CD4-positive, alpha-beta T cell treated with Interleukin-10 for 1 hour (primary cell): ENCODE data around the gene SYTL4.

Source experiments
- DNase-seq: peaks from one replicate; pipeline ENCODE4 v3.0.0-alpha.2; 2020

The SYTL4 gene

GRCh38 chrX:100647095-100647494 is 84.8 kb downstream of the SYTL4 start:
- DNase-seq: no peak

DNA sequence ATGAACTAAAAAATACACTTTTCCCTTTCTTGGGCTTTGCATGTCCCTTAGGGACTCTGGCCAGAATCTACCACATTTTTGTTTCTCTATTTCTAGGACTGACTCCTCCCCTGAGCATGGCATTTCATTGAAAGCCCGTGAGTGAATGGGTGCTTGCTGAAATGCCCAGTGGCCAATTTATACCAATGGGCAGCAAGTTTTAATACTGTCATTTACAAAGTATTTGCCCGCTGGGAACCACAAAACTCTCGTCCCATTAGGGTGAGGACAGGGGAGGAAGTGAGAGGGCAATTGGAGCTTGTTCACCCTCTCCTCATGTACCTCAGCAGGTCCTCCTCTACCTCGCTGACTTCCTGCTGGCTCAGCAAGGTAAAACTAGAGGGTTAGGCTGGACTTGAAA is 86.8 kb downstream of the SYTL4 start:
- no peak for DNase-seq

DNA sequence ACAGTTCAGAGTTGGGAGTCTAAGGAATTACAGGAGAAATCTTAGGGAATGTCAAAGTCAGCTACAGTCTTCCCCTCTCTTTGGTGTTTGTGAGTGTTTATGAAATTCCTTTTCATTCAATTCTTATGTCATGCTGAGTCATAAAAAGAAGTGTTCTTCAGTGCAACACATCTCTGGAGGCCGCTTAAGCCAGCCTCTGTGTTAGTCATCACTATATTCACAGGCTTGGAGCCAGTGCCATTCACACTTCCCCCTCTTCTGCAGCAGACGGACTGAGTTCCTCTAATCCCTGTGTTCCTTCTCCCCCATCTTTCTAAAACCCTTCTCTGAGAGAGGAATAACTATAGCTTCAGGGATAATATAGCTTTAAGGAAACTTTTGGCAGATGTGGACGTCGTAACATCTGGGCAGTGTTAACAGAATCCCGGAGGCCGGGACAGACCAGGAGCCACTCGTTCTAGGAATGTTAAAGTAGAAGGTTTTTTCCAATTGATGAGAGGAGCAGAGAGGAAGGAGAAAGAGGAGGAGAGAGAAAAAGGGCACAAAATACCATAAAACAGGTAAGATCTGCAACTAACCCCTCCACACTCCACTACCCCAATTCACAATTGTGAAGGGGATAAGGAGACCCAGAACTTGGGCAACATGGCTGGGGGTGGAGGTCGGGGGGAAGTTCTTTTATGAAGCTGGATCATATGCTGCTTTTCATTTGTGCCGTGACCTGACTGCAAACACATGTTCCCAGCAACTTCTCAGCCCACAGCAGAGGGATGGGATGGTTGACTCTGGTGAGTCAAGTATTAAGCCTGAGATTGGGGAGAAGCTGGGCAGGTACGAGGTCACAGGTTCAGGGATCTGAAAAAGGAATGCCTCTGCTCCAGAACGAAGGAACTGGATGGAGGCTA is 87.7 kb downstream of the SYTL4 start, which contains the start of gene SRPX2:
TSS of gene SRPX2 (plus strand) at position 244 of the 905 bp plus-strand sequence. CDS start 2,124 bp downstream, outside the sequence.
- no peak for DNase-seq

DNA sequence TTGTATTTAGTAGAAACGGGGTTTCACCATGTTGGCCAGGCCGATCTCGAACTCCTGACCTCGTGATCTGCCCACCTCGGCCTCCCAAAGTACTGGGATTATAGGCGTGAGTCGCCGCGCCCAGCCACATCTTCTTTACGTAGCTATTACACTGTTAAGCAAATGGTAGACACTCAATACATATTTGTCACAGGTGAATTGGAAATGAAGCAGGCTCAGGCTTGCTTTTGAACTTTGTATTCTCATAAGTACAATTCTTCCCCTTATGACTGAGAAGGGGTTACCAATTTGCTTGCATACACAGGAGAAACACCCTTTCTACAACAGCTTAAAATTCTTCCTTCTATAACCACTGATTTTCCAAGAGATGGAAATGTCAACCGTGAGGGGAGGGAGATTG is 88.7 kb downstream of the SYTL4 start:
- no peak for DNase-seq

GRCh38 chrX:100642290-100642689 is 89.6 kb downstream of the SYTL4 start:
- DNase-seq: no peak

GRCh38 chrX:100636321-100636991 is 95.5 kb downstream of the SYTL4 start, which contains the start of gene TSPAN6:
Gene TSPAN6 (minus strand): TSS chrX:100636806. CDS start chrX:100636694, 112 bp downstream.
- DNase-seq: peak; percentile 80

GRCh38 chrX:100635989-100636320 is 96.0 kb downstream of the SYTL4 start:
- DNase-seq: no peak

- DNase-seq: no peak
These were observed 96.9 kb downstream of the SYTL4 start for GRCh38 chrX:100635040-100635439.

GRCh38 chrX:100625985-100626491 is 105.9 kb downstream of the SYTL4 start:
- peak; percentile 3 for DNase-seq
